ENCODE data around the gene HMGXB3. TPM values are rescaled to one million over a fixed set of nuclear protein-coding genes. Genes with fewer than 3 reads are reported as not detected.

The HMGXB3 gene
- total and polyA plus RNA-seq, 2 of the 13 experiments (the other 11 are each of a cell fraction or from before 2014, with no cell fraction given) = 18.8 to 23.8 TPM

GRCh38 chr5:150000256-150000989, at the start of gene HMGXB3, which contains the start of gene TIGD6 (continued):
- TF ChIP-seq IKZF5 (CRISPR knock-in tag; IDR thresholded peaks at IDR 0.05) (peak; percentile 94), ZNF761 (CRISPR knock-in tag; conservative IDR thresholded peaks at IDR 0.05) (no peak; the same call in 1 of the 2 replicates), ZFP37 (CRISPR knock-in tag; IDR thresholded peaks at IDR 0.05; ENCODE audit: borderline replicate concordance) (peak; percentile 81; the same call in 1 of the 2 replicates), ZFP82 (CRISPR knock-in tag; IDR thresholded peaks at IDR 0.05; ENCODE audit: borderline replicate concordance) (no peak), ATF6 (CRISPR knock-in tag; conservative IDR thresholded peaks at IDR 0.05) (no peak), GLMP (CRISPR knock-in tag; IDR thresholded peaks at IDR 0.05; ENCODE audit: borderline replicate concordance) (no peak), CHD2 (IDR thresholded peaks at IDR 0.05; ENCODE audit: low read depth, low read length) (no peak; the same call in 1 of the 2 replicates), PITX1 (CRISPR knock-in tag; IDR thresholded peaks at IDR 0.05) (peak; percentile 72; the same call in 1 of the 2 replicates), ZNF276 (CRISPR knock-in tag; IDR thresholded peaks at IDR 0.05; ENCODE audit: low read depth) (no peak), ZNF337 (CRISPR knock-in tag; IDR thresholded peaks at IDR 0.05; ENCODE audit: borderline replicate concordance, low read depth) (no peak; the same call in 1 of the 2 replicates), HDAC6 (IDR thresholded peaks at IDR 0.05; ENCODE audit: low read depth, low read length) (no peak), CHD4 (IDR thresholded peaks at IDR 0.05; ENCODE audit: borderline replicate concordance, low read length) (no peak), ZNF232 (CRISPR knock-in tag; IDR thresholded peaks at IDR 0.05; ENCODE audit: borderline replicate concordance) (peak; percentile 82), ZNF780A (CRISPR knock-in tag; IDR thresholded peaks at IDR 0.05) (no peak), POGZ (CRISPR knock-in tag; IDR thresholded peaks at IDR 0.05) (peak; percentile 92), ATF5 (CRISPR knock-in tag; IDR thresholded peaks at IDR 0.05; ENCODE audit: low read depth) (no peak), IRX3 (CRISPR knock-in tag; IDR thresholded peaks at IDR 0.05; ENCODE audit: borderline replicate concordance, low read depth) (0 out of 2 replicates have a peak, but pooled peaks have one; percentile 61), LCORL (IDR thresholded peaks at IDR 0.05) (no peak), LCORL (CRISPR knock-in tag; IDR thresholded peaks at IDR 0.05) (peak; percentile 93), SMYD3 (CRISPR knock-in tag; IDR thresholded peaks at IDR 0.05) (no peak), CREM (IDR thresholded peaks at IDR 0.05) (peak; percentile 71), CREM (CRISPR knock-in tag; IDR thresholded peaks at IDR 0.05) (peak; percentile 69; the same call in 1 of the 2 replicates), ZKSCAN5 (CRISPR knock-in tag; IDR thresholded peaks at IDR 0.05) (no peak), ZNF724P (CRISPR knock-in tag; IDR thresholded peaks at IDR 0.05; ENCODE audit: borderline replicate concordance) (peak; percentile 91)
